Fibroblast of lung (primary cell): Measurements from ENCODE around the gene SEMA4G. TPM values are rescaled to one million over a fixed set of nuclear protein-coding genes. Genes with fewer than 3 reads are reported as not detected.

Source experiments
- DNase-seq, 2 donors: peaks; one replicate each; pipeline versions ENCODE4 v3.0.0 to v3.0.0-alpha.2; 2010; ENCODE audit warnings: low read depth in 2 of 2
- H2AFZ ChIP-seq: 2 replicates; pipeline ENCODE4 v1.5.1; 2012; ENCODE audit warnings: low read length, control low read depth, inconsistent platforms
- H3K27ac ChIP-seq: 2 replicates; pipeline ENCODE4 v1.5.1; 2011; ENCODE audit warnings: low read length, control low read depth; ENCODE audit not compliant: insufficient read depth
- H3K27me3 ChIP-seq: 2 replicates; pipeline ENCODE4 v1.5.1; 2011; ENCODE audit warnings: mild to moderate bottlenecking, low read length; ENCODE audit not compliant: control insufficient read depth, insufficient read depth
- H3K36me3 ChIP-seq: 2 replicates; pipeline ENCODE4 v1.5.1; 2011; ENCODE audit warnings: low read length; ENCODE audit not compliant: control insufficient read depth, insufficient read depth
- H3K4me1 ChIP-seq: 2 replicates; pipeline ENCODE4 v1.5.1; 2011; ENCODE audit warnings: low read length; ENCODE audit not compliant: control insufficient read depth, insufficient read depth; ENCODE audit errors: extremely low read depth
- H3K4me2 ChIP-seq: 2 replicates; pipeline ENCODE4 v1.5.1; 2011; ENCODE audit warnings: low read length, control low read depth; ENCODE audit not compliant: insufficient read depth; ENCODE audit errors: extremely low read depth
- H3K4me3 ChIP-seq, 4 experiments: fragments of 200-600 bp in 1 of 4; sonication (generic) in 1 of 4; replicated peaks in 1 of 4; 2 replicates each; pipeline ENCODE4 v1.5.1; 2011 to 2016; ENCODE audit warnings: low read length in 4 of 4, low read depth in 3 of 4, mild to moderate bottlenecking in 3 of 4, control low read depth in 2 of 4, inconsistent platforms in 1 of 4, mixed read lengths in 1 of 4; ENCODE audit not compliant: insufficient read depth in 1 of 4; ENCODE audit errors: control extremely low read depth in 1 of 4
- H3K79me2 ChIP-seq: 2 replicates; pipeline ENCODE4 v1.5.1; 2012; ENCODE audit warnings: mild to moderate bottlenecking, low read length, inconsistent platforms; ENCODE audit not compliant: control insufficient read depth, insufficient read depth
- H3K9ac ChIP-seq: 2 replicates; pipeline ENCODE4 v1.5.1; 2011; ENCODE audit warnings: mild to moderate bottlenecking, low read length, control low read depth; ENCODE audit not compliant: insufficient read depth
- H3K9me3 ChIP-seq: 2 replicates; pipeline ENCODE4 v1.5.1; 2012; ENCODE audit warnings: low read depth, low read length; ENCODE audit not compliant: control insufficient read depth, insufficient read depth
- H4K20me1 ChIP-seq: 2 replicates; pipeline ENCODE4 v1.5.1; 2011; ENCODE audit warnings: low read length; ENCODE audit not compliant: control insufficient read depth, insufficient read depth; ENCODE audit errors: extremely low read depth
- EZH2 ChIP-seq: IDR thresholded peaks from 2 replicates; pipeline ENCODE4 v1.5.1; 2012; ENCODE audit warnings: low read length, control low read depth, mild to moderate bottlenecking; ENCODE audit errors: missing control alignments
- polyA minus RNA-seq: library from RNA; depleted of rRNA, polyadenylated mRNA; stranded (reverse); fragments of >200 nt; gene quantifications from 2 replicates; pipeline ENCODE4 v1.2.3, GENCODE V29; 2011; ENCODE audit warnings: low replicate concordance
- polyA plus RNA-seq, 2 donors: library from polyadenylated mRNA; depleted of rRNA in 1 of 2; stranded (reverse) in 1 of 2; unstranded in 1 of 2; fragments of >200 nt; gene quantifications; 2 replicates each; pipeline ENCODE4 v1.2.1, GENCODE V29; 2011 to 2012; ENCODE audit warnings: missing spikeins in 1 of 2
- total RNA-seq: library from RNA; depleted of rRNA; stranded (reverse); fragments of >200 nt; gene quantifications from 2 replicates; pipeline ENCODE4 v1.2.1, GENCODE V29; 2014
- TF ChIP-seq, protein P1 (sequence below), 2 donors: IDR thresholded peaks in 1 of 2; conservative IDR thresholded peaks in 1 of 2; 1 replicate in 1 of 2; 2 replicates in 1 of 2; pipeline ENCODE4 v1.5.1; 2011 to 2012; ENCODE audit warnings: low read length in 2 of 2, control low read depth in 1 of 2, inconsistent platforms in 1 of 2, low read depth in 1 of 2, mild to moderate bottlenecking in 1 of 2

SEMA4G gene, protein sequence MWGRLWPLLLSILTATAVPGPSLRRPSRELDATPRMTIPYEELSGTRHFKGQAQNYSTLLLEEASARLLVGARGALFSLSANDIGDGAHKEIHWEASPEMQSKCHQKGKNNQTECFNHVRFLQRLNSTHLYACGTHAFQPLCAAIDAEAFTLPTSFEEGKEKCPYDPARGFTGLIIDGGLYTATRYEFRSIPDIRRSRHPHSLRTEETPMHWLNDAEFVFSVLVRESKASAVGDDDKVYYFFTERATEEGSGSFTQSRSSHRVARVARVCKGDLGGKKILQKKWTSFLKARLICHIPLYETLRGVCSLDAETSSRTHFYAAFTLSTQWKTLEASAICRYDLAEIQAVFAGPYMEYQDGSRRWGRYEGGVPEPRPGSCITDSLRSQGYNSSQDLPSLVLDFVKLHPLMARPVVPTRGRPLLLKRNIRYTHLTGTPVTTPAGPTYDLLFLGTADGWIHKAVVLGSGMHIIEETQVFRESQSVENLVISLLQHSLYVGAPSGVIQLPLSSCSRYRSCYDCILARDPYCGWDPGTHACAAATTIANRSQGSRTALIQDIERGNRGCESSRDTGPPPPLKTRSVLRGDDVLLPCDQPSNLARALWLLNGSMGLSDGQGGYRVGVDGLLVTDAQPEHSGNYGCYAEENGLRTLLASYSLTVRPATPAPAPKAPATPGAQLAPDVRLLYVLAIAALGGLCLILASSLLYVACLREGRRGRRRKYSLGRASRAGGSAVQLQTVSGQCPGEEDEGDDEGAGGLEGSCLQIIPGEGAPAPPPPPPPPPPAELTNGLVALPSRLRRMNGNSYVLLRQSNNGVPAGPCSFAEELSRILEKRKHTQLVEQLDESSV
- 0.51 and 1.8 TPM in 2 replicates for total RNA-seq
- polyA plus RNA-seq = 3.2 and 3.5 TPM in 2 replicates
- 3.7 and 5.5 TPM in 2 replicates for polyA plus RNA-seq (2012)
- 13.9 and 14.5 TPM in 2 replicates for polyA minus RNA-seq

DNA sequence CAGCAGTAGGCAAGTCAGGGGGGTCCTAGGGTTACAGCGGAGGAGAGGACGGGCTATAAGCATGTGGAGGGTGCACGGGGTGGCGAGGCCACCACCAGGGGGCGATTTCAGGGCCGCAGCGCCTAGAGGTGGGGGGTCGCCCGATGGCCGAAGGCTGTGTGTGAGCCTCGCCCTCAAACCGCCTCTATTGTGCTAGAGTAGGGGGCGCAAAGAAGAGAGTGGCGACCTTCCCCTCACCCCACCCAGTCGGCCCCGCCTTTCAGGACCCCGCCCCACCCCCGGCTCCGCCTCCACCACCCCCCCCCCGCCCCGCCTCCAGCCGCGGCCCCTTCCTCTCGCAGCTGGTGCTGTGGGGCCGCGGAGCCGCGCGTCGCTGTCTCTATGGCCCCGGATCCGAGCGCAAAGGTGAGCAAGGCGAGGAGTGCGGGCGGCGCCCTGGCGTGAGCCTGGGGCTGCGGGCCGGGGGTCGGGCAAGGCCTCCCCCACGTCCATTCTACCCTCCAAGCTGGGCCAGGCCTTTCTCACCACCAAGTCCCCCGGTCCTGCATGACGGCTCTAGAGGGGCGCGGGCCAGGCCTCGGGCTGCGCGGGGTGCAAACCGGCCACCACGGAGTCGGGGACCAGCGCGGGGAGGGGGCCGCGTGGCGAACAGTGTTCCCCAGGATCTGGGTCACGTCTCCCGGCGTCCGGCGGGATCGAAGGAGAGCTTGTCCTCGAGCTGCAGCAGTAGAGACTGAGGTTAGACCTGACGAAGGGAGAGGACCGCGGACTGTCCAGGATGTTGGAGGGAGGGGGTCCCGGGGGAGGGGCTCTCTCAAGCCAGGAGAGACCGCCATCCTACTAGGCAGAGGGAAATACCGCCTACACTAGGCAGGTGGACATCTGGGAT is at the start of gene SEMA4G:
SEMA4G (plus strand) TSS at position 318 of the 889 bp plus-strand sequence. CDS start 3,409 bp downstream, outside the sequence.
- peak; percentile 20 for TF ChIP-seq EZH2
- TF ChIP-seq, protein P1, sequence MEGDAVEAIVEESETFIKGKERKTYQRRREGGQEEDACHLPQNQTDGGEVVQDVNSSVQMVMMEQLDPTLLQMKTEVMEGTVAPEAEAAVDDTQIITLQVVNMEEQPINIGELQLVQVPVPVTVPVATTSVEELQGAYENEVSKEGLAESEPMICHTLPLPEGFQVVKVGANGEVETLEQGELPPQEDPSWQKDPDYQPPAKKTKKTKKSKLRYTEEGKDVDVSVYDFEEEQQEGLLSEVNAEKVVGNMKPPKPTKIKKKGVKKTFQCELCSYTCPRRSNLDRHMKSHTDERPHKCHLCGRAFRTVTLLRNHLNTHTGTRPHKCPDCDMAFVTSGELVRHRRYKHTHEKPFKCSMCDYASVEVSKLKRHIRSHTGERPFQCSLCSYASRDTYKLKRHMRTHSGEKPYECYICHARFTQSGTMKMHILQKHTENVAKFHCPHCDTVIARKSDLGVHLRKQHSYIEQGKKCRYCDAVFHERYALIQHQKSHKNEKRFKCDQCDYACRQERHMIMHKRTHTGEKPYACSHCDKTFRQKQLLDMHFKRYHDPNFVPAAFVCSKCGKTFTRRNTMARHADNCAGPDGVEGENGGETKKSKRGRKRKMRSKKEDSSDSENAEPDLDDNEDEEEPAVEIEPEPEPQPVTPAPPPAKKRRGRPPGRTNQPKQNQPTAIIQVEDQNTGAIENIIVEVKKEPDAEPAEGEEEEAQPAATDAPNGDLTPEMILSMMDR (conservative IDR thresholded peaks at IDR 0.05 in 1 of 2, IDR thresholded peaks at IDR 0.05 in 1 of 2; ENCODE audit: low read depth in 1 of 2, low read length in 2 of 2) = peak; percentile 61 to 77
- Histone ChIP-seq H3K27ac (no peak within 1 kb of the TSS), H3K4me1 (peaks cover 3% of the 10 kb centered on the region), H4K20me1 (no peaks in the 10 kb centered on the region), H3K9me3 (no peaks in the 10 kb centered on the region), H3K4me3 (peak within 1 kb of the TSS; percentile 40 to 68 (median 44)), H3K4me2 (peak within 1 kb of the TSS; percentile 87), H3K36me3 (peaks cover 2% of the 10 kb centered on the region), H2AFZ (peak within 1 kb of the TSS; percentile 79), H3K9ac (peak within 1 kb of the TSS; percentile 21), H3K27me3 (no peaks in the 10 kb centered on the region), H3K79me2 (no peaks in the 10 kb centered on the region)
- peak; percentile 15 to 24 for DNase-seq

DNA sequence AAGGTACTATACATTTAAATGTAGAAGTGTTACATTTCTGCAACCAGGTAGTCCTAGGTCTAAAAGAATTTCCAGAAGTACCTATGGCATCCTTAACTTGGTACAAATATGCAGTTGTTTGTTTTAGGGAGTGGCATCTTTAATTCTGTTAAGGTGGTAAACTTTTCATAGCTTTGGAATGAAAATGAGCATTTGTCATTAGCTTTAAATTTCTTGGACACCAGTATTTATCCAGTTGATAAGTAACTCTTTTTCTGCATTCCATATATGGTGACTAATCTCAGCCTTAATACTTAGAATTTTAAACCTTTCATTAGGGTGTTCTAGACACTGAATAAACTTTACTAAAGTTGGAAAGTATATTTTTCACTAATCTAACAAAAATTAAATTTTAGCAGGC is 45.7 kb upstream of the SEMA4G start:
- no peaks in the 10 kb centered on the region for H3K9me3 ChIP-seq
- TF ChIP-seq EZH2 = no peak
- TF ChIP-seq, protein P1 (conservative IDR thresholded peaks at IDR 0.05 in 1 of 2, IDR thresholded peaks at IDR 0.05 in 1 of 2; ENCODE audit: low read depth in 1 of 2, low read length in 2 of 2) = no peak
- no peak overlapping the region for H3K4me3 ChIP-seq
- peaks cover under 1% of the 10 kb centered on the region for H3K79me2 ChIP-seq
- no peak overlapping the region for H2AFZ ChIP-seq
- no peaks in the 10 kb centered on the region for H3K4me1 ChIP-seq
- peaks cover 8% of the 10 kb centered on the region for H3K36me3 ChIP-seq
- no peak overlapping the region for H3K9ac ChIP-seq
- H3K27me3 ChIP-seq = no peaks in the 10 kb centered on the region
- no peaks in the 10 kb centered on the region for H4K20me1 ChIP-seq
- DNase-seq = peak in 1 of 2 donors; percentile 54
- no peak overlapping the region for H3K27ac ChIP-seq
- H3K4me2 ChIP-seq = no peak overlapping the region
